HFFc6 (cell line): ENCODE results near the gene RAB35. TPM values are rescaled to one million over a fixed set of nuclear protein-coding genes. Genes with fewer than 3 reads are reported as not detected.

ENCODE experiments used
- DNase-seq: peaks from one replicate; pipeline ENCODE4 v3.0.0-alpha.2; 2018
- H3K27ac Mint-ChIP-seq: 2 replicates; pipeline ENCODE4 v1.8.0; 2020; ENCODE audit warnings: mild to moderate bottlenecking, mixed read lengths
- H3K27me3 Mint-ChIP-seq: 2 replicates; pipeline ENCODE4 v1.8.0; 2021; ENCODE audit warnings: mild to moderate bottlenecking, moderate library complexity, mixed read lengths; ENCODE audit not compliant: insufficient read depth
- H3K36me3 Mint-ChIP-seq: 2 replicates; pipeline ENCODE4 v1.8.0; 2021; ENCODE audit warnings: low read depth, mixed read lengths
- H3K4me1 Mint-ChIP-seq: 2 replicates; pipeline ENCODE4 v1.8.0; 2020; ENCODE audit warnings: low read depth, mixed read lengths
- H3K4me3 Mint-ChIP-seq: 2 replicates; pipeline ENCODE4 v1.8.0; 2020; ENCODE audit warnings: mild to moderate bottlenecking, moderate library complexity, mixed read lengths
- H3K9me3 Mint-ChIP-seq: 2 replicates; pipeline ENCODE4 v1.8.0; 2020; ENCODE audit warnings: mild to moderate bottlenecking, mixed read lengths
- total RNA-seq, 6 experiments: library from RNA; stranded (reverse); fragmentation: NEBNext Ultra II Directional; extraction: Animal tissue kit (Norgen Biotek cat#: 25700); gene quantifications; 2 replicates in 1 of 6; 3 replicates in 5 of 6; pipeline ENCODE4 v1.2.3, GENCODE V29; 2021
- TF ChIP-seq, protein P1 (sequence below): fragments of 200-600 bp; sonication (generic); IDR thresholded peaks from 2 replicates; pipeline ENCODE4 v1.5.0; 2021; ENCODE audit warnings: antibody characterized with exemption, mild to moderate bottlenecking

Gene RAB35
- total RNA-seq, 6 experiments from 2014 or later: 50.5 to 62.0 (median 55.3) TPM

DNA sequence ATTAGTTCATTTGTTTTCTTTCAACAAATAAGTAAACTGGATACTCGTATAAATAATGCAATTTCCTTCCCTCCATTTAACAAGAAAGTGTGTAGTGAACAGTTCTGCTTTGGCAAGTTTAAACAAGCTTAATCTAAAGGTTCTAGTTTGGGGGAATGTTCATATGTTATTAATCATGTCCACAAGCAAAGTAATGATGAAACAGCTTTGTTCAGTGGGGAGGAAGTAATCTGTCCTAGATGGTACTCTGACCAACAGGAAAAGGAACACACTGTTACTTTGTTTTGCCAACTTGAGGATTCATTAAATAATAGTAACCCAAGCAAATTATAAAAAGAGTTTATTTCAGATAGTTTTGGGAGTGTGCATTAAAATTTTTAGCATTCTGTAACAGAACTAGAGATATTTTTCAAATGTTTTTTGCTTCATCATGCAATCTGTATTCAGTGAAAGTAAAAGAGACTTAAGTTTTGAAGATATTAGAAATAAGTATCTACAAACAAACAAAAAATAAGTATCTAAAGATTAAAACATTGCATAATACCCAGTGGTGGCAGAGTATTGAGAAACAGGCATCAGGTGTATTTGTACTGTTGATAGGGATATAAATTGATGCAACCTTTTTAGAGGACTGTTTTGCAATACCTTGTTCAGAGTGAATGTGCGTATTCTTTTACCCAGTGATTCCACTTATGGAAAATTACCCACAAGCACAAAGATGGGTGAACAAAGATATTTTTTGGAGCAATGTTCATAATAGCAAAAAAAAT lies 61.1 kb downstream of the RAB35 start:
- Mint-ChIP-seq H3K27ac (no peak overlapping the region), H3K27me3 (peaks cover 25% of the 10 kb centered on the region), H3K9me3 (peaks cover 5% of the 10 kb centered on the region), H3K4me3 (no peak overlapping the region), H3K4me1 (no peaks in the 10 kb centered on the region), H3K36me3 (no peaks in the 10 kb centered on the region)
- no peak for DNase-seq
- TF ChIP-seq, protein P1, sequence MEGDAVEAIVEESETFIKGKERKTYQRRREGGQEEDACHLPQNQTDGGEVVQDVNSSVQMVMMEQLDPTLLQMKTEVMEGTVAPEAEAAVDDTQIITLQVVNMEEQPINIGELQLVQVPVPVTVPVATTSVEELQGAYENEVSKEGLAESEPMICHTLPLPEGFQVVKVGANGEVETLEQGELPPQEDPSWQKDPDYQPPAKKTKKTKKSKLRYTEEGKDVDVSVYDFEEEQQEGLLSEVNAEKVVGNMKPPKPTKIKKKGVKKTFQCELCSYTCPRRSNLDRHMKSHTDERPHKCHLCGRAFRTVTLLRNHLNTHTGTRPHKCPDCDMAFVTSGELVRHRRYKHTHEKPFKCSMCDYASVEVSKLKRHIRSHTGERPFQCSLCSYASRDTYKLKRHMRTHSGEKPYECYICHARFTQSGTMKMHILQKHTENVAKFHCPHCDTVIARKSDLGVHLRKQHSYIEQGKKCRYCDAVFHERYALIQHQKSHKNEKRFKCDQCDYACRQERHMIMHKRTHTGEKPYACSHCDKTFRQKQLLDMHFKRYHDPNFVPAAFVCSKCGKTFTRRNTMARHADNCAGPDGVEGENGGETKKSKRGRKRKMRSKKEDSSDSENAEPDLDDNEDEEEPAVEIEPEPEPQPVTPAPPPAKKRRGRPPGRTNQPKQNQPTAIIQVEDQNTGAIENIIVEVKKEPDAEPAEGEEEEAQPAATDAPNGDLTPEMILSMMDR: no peak

DNA sequence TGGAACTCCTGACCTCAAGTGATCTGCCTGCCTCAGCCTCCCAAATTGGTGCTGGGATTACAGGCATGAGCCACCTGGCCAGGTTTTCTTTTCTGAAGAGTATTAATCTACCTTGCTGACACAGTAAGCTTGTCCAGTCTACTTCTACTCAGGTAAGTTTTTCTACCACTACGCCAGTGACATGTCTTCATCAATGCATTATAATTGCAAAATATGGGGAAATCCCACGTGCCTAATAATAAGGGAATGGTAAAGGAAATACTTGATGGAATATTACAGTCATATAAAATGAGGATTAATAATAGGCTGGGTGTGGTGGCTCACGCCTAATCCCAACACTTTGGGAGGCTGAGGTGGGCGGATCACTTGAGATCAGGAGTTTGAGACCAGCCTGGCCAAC lies 62.3 kb downstream of the RAB35 start:
- H3K4me3 Mint-ChIP-seq: no peak overlapping the region
- H3K27ac Mint-ChIP-seq: no peak overlapping the region
- H3K27me3 Mint-ChIP-seq: peaks cover 21% of the 10 kb centered on the region
- peaks cover 5% of the 10 kb centered on the region for H3K9me3 Mint-ChIP-seq
- H3K36me3 Mint-ChIP-seq: no peaks in the 10 kb centered on the region
- TF ChIP-seq, protein P1: no peak
- no peak for DNase-seq
- no peaks in the 10 kb centered on the region for H3K4me1 Mint-ChIP-seq

DNA sequence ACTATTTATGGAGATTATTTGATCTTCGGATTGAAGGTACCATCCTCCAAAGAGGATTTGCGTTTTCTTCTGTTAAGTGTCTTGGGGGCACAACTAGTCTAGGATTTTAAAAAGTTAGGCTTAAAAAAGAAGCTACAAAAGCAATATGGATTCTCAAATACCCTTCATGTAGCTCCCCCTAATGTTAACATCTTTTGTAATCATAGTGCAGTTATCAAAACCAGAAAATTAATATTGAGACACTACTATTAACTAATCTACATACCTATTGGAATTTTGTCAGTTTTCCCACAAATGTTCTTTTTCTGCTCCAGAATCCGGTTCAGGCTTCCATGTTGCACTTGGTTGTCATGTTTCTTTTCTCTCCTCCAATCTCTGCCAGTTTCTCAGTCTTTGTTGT lies 65.0 kb downstream of the RAB35 start:
- Mint-ChIP-seq H3K27ac (no peak overlapping the region; the same call in 1 of the 2 replicates), H3K4me3 (no peak overlapping the region), H3K36me3 (no peaks in the 10 kb centered on the region), H3K27me3 (peaks cover 28% of the 10 kb centered on the region), H3K4me1 (no peaks in the 10 kb centered on the region), H3K9me3 (peaks cover 5% of the 10 kb centered on the region)
- no peak for DNase-seq
- TF ChIP-seq, protein P1: no peak

DNA sequence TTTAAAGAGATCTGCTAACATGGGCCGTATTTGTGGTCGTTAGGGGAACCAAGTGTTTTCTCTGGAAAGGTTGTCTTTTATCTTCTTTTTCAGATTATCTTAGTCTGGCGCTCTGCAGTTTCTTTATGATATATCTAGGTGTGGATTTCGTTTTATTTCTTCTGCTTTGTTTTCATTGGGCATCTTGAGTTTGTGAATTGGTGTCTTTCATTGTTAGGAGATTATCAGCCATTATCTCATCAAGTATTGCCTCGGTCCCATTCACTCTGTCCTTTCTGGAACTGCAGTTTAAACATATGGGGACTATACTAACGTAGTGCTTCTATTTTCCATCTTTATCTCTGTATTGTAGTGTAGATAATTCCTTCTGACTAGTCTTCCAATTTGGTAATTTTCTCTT lies 67.1 kb downstream of the RAB35 start:
- Mint-ChIP-seq H3K9me3 (peaks cover 5% of the 10 kb centered on the region), H3K4me1 (no peaks in the 10 kb centered on the region), H3K4me3 (no peak overlapping the region), H3K27ac (no peak overlapping the region), H3K27me3 (peaks cover 28% of the 10 kb centered on the region), H3K36me3 (no peaks in the 10 kb centered on the region)
- DNase-seq: no peak
- TF ChIP-seq, protein P1: no peak

DNA sequence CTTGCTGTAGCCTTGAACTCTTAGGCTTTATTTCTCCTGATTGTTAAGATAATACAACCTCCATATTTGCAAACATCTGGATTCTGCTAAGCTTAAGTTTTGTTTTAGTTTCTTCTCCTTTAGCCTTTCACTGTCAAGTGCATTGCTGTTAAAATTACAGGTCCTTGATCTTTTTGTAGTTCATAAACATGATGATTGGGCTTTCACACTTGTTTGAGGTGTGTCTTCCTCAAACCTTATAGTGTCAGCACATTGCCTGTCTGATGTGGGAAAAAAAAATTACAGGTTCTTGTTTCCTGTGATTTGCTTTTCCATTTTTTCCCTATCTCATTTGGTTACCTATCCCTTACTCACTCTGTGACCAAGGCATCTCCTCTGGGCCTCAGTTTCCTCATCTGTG lies 68.3 kb downstream of the RAB35 start:
- H3K27me3 Mint-ChIP-seq: peaks cover 24% of the 10 kb centered on the region
- H3K9me3 Mint-ChIP-seq: peaks cover 5% of the 10 kb centered on the region
- no peaks in the 10 kb centered on the region for H3K36me3 Mint-ChIP-seq
- DNase-seq: no peak
- no peaks in the 10 kb centered on the region for H3K4me1 Mint-ChIP-seq
- H3K27ac Mint-ChIP-seq: no peak overlapping the region
- no peak overlapping the region for H3K4me3 Mint-ChIP-seq
- TF ChIP-seq, protein P1: no peak
